GM13976 (cell line): Measurements from ENCODE around the gene GORASP1.
A peak's percentile ranks its signal among the peaks of the same experiment; 100 is the strongest.

ENCODE experiments used
- DNase-seq: peaks from one replicate; pipeline ENCODE4 v3.0.0; 2012; ENCODE audit warnings: low spot score
- in situ Hi-C: fragments of 300-500 bp; cut with MboI; formaldehyde crosslinking; loops from one replicate; pipeline ENCODE4 v1.12.0; 2022; ENCODE audit warnings: low sequenced_read_pairs, mixed read lengths, inconsistent platforms; ENCODE audit not compliant: unreplicated experiment
- TF ChIP-seq, protein P1 (sequence below): IDR thresholded peaks from 2 replicates; pipeline ENCODE4 v1.5.1; 2012; ENCODE audit warnings: borderline replicate concordance, mild to moderate bottlenecking; ENCODE audit not compliant: insufficient read depth; ENCODE audit errors: extremely low read depth, missing control alignments, control extremely low read depth

Gene GORASP1

DNA sequence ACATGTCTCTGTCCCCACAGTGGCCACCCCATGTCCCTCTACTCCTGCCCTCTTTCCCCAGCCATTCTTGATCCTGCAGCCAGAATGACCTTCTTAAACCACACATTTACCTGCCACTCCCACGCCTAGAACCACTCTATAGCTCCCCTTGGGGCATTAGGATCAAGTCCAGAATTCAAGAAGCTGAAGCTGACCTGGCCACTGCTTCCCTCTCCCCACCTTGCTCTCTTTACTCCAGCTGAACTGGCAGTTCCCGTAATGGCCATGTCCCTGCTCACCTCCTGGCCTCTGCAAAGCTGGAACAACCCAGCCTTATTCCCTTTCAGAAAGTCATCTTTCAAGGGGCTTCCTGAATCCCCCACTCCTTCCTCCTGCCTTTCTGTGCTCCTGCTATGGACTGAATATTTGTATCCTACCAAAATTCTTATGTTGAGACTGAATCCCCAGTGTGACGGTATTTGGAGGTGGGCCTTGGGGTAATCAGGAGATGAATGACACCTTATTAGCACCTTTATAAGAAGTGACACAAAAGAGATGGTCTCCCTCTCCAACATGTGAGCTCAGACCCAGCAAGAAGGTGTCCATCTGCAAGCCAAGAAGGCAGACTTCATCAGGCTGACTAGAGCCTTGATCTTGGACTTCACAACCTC lies 42.2 kb upstream of the GORASP1 start:
- TF ChIP-seq, protein P1, sequence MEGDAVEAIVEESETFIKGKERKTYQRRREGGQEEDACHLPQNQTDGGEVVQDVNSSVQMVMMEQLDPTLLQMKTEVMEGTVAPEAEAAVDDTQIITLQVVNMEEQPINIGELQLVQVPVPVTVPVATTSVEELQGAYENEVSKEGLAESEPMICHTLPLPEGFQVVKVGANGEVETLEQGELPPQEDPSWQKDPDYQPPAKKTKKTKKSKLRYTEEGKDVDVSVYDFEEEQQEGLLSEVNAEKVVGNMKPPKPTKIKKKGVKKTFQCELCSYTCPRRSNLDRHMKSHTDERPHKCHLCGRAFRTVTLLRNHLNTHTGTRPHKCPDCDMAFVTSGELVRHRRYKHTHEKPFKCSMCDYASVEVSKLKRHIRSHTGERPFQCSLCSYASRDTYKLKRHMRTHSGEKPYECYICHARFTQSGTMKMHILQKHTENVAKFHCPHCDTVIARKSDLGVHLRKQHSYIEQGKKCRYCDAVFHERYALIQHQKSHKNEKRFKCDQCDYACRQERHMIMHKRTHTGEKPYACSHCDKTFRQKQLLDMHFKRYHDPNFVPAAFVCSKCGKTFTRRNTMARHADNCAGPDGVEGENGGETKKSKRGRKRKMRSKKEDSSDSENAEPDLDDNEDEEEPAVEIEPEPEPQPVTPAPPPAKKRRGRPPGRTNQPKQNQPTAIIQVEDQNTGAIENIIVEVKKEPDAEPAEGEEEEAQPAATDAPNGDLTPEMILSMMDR, result no peak
- no peak for DNase-seq
- in situ Hi-C loops, result no loop called here

DNA sequence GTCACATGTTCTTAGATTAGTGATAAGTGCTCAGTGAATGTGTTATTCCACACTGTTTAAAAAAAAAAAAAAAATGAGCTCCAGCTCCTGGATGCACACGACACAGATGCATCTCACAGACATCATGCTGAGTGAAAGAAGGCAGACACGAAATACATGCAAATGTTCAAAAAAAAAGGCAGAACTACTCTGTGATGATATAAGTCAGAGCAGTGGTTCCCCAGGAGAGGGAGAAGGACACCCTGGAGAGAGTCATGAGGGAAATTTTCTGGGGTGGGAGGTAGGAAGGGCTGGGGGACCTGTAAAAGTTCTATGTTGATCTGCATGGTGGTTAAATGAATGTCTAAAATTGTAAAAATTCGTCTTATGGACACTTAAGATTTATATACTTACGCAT lies 41.6 kb upstream of the GORASP1 start:
- peak; percentile 30 for DNase-seq
- TF ChIP-seq, protein P1, result no peak
- in situ Hi-C loops, result no loop called here

DNA sequence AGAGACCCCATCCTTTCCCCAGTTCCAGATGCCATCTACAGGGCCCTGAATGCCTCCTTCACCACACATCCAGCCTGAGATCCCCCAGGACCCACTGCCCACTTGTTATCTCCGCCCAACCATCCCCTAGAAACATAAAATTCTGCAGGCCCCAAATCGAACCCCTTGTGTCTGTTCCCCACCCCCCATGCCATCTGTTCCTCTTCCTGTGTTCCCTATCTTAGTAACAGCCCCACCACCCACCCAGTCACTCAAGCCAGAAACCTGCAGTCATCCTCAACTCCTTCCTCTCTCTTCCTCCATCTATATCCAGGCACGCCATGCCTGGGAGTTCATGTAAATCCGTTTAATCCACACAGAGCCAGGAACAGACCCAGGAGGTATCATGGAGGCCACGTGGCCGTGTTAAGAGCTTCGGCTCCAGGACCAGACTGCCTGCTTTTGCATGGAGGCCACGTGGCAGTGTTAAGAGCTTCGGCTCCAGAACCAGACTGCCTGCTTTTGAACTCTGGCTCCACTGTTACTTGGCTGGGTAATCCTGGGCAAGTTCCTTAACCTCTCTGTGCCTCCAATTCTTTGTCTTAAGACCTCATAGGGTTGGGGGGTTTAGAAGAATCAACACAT lies 41.1 kb upstream of the GORASP1 start:
- TF ChIP-seq, protein P1, result no peak
- in situ Hi-C loops, result no loop called here
- peak; percentile 29 for DNase-seq

DNA sequence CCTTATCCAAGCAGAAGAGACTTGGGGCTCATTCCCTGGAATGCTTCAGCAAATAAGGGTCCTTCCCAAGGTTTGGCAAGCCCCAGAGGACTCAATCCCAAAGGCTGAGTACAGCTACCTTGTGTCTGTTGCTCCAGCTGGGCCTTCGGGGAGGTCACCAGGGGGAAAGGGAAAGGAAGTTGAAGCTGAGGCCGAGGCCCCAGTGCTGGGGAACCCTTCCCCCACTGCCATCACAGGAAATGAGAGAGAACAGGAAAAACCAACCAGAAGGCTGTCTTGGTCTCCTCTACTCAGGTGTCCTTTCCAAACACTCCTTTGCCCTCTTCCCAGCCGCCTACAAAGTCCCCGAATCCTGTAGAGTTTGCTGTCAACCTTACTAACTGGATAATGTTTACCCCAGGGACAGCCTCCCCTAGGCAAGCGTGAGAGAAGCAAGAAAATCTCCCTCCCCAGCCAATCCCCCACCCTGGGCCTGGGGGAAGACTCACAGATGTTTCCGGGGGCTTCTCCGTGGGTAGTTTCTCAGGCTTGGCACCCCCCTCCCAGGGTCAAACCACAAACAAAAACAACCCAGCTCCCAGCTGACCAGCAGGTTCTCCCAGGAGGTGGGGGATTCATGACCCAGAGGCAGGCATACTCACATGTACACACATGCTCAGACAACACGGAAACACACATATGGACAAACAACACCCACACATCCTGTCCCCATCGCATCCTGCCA lies 40.4 kb upstream of the GORASP1 start:
- peak; percentile 59 for DNase-seq
- in situ Hi-C loops, result no loop called here
- TF ChIP-seq, protein P1, result no peak

DNA sequence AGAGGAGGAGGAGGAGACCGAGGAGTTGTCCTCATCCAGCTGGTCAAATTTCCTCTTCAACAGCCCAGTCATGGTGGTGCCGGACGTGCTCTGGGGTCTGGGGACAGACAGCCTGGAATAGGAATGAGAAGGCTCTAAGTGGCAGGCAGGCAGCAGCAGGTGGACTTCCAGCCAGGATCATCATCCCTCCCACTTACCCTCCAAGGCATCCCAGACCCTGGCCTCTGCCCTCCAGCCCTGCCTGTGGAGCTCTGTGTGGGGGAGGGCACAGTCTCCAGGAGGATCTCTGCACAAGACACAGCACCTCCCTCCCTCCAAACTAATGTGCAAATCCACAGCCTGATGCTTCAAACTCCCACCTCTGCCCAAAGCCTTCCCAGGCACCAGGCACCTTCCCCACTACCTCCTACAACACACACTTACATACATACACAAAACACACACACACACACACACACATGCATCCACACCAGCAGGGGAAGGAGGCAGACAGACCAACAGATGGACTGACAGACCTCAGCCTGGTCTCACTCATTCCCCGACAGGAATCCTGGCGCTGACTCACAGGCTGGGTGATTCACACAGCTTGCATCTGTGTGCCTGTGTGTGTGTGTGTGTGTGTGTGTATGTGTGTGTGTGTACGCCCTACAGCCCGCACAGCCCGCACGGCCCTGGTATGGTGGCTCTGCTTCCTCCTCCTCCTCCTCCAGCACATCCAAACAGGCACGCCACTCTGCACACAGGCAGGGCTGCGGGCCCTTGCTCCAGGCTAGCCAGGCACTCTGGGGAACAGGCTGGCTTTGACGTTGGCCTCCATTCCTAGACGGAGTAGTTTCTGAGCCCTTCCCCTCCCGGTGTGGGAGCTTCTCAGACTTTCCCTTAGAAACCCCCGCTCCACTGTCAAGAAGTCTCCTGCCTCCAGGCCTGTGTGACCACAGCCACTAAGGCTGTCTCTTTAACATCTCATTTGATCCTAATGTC lies 39.5 kb upstream of the GORASP1 start:
- in situ Hi-C loops, result no loop called here
- TF ChIP-seq, protein P1, result no peak
- peak; percentile 50 for DNase-seq

DNA sequence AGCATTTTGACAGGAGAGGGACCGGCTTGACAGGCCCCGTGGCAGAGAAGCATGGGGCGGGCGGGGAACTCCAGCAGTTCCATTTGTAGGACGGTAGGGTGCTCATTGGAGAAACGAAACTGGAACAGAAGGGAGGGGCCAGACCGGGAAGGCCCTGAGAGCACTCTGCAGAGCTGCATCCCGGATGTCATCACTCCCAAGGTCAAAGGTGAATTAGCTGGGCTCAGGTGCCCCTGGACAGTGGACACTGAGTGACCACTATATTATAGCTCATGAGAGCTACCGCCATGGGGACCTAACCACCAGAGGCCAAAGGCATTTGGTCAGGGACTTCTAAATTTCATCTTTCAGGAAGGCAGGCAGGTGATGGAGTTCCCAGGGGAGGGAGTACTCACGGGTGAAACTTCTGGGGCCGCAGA lies 38.7 kb upstream of the GORASP1 start:
- peak; percentile 26 for DNase-seq
- TF ChIP-seq, protein P1, result no peak
- in situ Hi-C loops, result no loop called here
